Urinary bladder (tissue), 4 donors: Measurements from ENCODE around the gene IL4R. TPM values are rescaled to one million over a fixed set of nuclear protein-coding genes. Genes with fewer than 3 reads are reported as not detected.
A peak's percentile ranks its signal among the peaks of the same experiment; 100 is the strongest.
"Not testable (repeated sequence)": the region's sequence is repeated elsewhere in the genome, so short reads cannot be mapped to it uniquely, and the experiment has no call there.

ENCODE experiments used
- DNase-seq: peaks from one replicate; pipeline ENCODE4 v3.0.0-alpha.2; 2015; ENCODE audit errors: extremely low spot score
- H3K27ac ChIP-seq: one replicate; pipeline ENCODE4 v1.5.1; 2013; ENCODE audit warnings: low read depth, mild to moderate bottlenecking, moderate library complexity
- H3K36me3 ChIP-seq: one replicate; pipeline ENCODE4 v1.6.1; 2013; ENCODE audit warnings: mild to moderate bottlenecking, moderate library complexity; ENCODE audit not compliant: insufficient read depth
- H3K4me1 ChIP-seq: one replicate; pipeline ENCODE4 v1.6.1; 2013; ENCODE audit warnings: mild to moderate bottlenecking, moderate library complexity; ENCODE audit not compliant: insufficient read depth
- H3K4me3 ChIP-seq: one replicate; pipeline ENCODE4 v1.5.1; 2013; ENCODE audit warnings: low read depth, low read length
- WGBS: extraction: QIAGEN DNeasy Blood & Tissue Kit; methylation state at CpG from one replicate; pipeline ENCODE4 v1.1.7; 2013; 5-methylcytosine and 5-hydroxymethylcytosine counted together
- polyA plus RNA-seq: library from polyadenylated mRNA; stranded (reverse); fragments of 200-250 nt; gene quantifications from one replicate; pipeline ENCODE4 v1.2.3, GENCODE V29; 2013
- total RNA-seq: library from RNA; depleted of rRNA; stranded (reverse); fragments of >200 nt; gene quantifications from one replicate; pipeline ENCODE4 v1.2.3, GENCODE V29; 2014
- donor health status: healthy with polysubstance abuse.
- donor health status: healthy.

The IL4R gene
- total and polyA plus RNA-seq, 2 donors = 26.2 to 75.2 TPM

DNA sequence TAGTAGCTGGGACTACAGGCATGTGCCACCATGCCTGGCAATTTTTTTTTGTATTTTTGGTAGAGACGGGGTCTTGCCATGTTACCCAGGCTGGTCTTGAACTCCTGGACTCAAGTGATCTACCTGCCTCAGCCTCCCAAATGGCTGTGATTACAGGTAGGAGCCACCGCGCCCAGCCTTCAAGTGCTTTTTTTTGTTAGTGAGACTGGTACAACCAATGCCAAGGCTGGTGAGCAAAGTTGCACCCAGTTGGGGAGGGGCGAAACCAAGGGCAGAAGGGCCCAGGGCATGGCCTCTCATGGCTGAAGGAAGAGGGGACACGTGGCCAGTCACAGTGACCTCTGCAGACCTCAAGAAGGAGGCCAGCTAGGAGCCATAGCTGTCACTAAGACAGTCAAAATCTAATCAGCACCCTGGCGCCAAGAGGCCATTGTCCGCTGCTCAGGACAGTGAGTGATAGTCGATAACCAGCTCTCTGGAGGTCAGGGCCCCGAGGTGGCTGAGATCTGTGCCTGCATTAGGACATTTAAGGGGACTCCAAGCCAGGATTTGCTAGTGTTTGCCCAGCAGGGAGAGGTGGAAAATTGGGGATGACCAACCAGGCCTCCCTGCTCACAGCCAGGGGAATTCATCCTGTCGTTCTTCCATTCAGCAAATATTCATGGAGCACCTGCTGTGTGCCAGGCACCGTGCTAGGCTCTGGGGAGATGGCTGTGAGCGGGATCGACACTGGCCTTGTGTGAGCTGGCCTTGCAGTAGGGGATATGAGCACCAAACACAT, 10.2 kb downstream of the IL4R start:
- no peaks in the 10 kb centered on the region for H3K4me1 ChIP-seq
- DNase-seq = no peak
- H3K36me3 ChIP-seq = no peaks in the 10 kb centered on the region
- H3K27ac ChIP-seq = no peak overlapping the region
- H3K4me3 ChIP-seq = no peak overlapping the region
- 79% methylated on average over 13 of the region's 13 CpGs for WGBS

DNA sequence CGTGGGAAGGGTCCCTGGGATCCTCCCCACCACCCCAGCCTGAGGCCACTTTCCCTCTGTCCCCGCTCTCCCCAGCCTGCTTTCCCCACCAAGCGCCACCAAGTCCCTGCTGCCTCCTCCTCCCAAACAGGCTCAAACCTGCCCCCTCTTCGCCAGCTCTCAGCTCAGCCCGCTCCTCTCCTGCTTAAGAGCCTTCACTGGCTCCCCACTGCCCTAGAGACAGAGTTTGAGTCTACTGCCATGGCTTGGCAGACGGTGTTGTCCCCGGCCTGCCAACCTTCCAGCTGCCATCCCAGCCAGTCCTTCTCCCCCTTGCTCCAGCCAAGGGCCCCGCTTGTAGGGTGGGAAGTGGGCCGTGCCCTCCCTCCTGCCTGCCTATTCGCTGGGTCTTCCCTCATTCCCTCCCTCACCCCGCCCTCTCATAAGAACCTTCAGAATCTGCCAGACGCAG, 11.1 kb downstream of the IL4R start:
- Histone ChIP-seq H3K4me3 (no peak overlapping the region), H3K36me3 (no peaks in the 10 kb centered on the region), H3K27ac (peak overlapping the region; percentile 19), H3K4me1 (no peaks in the 10 kb centered on the region)
- 72% methylated on average over 12 of the region's 12 CpGs for WGBS
- no peak for DNase-seq

DNA sequence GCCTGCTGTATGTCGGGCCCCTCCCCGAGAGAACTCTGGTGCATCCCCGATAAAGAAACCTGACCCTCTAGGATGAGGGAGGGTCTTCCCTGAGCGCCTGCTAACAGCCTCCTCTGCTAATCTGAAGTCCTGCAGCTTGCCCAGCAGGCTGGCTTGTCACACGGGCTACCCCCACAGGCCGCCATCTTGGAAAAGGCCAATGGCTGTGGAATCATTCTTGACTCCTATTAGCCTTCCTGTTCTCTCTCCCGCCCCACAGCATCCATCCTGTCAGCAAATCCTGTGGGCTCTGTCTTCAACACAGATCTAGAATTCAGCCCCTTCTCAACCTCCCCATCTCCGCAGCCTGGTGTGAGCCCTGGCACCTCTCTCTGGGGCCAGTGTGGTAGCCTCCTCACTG, 12.0 kb downstream of the IL4R start:
- H3K4me1 ChIP-seq = no peaks in the 10 kb centered on the region
- no peak for DNase-seq
- WGBS = 92% methylated on average over 8 of the region's 8 CpGs

DNA sequence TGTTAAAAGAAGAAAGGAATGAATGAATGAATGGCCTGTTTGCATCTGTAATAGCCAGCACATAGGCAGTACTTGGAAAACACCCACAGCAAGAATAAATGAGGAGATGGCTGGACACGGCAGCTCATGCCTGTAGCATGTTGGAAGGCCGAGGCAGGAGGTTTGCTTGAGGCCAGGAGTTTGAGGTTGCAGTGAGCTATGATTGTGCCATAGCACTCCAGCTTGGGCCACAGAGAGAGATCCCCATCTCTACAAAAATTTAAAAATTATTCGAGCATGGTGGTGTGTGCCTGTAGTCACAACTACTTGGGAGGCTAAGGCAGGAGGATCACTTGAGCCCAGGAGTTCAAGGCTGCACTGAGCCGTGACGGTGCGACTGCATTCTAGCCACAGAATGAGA, 12.5 kb downstream of the IL4R start:
- Histone ChIP-seq H3K4me3 (no peak overlapping the region), H3K36me3 (no peaks in the 10 kb centered on the region), H3K27ac (peak overlapping the region; percentile 84), H3K4me1 (no peaks in the 10 kb centered on the region)
- DNase-seq = no peak
- 92% methylated on average over 6 of the region's 6 CpGs for WGBS

More for the DNA sequence above, 12.0 kb downstream of the IL4R start:
- H3K27ac ChIP-seq = peak overlapping the region; percentile 6
- no peaks in the 10 kb centered on the region for H3K36me3 ChIP-seq
- H3K4me3 ChIP-seq = no peak overlapping the region

DNA sequence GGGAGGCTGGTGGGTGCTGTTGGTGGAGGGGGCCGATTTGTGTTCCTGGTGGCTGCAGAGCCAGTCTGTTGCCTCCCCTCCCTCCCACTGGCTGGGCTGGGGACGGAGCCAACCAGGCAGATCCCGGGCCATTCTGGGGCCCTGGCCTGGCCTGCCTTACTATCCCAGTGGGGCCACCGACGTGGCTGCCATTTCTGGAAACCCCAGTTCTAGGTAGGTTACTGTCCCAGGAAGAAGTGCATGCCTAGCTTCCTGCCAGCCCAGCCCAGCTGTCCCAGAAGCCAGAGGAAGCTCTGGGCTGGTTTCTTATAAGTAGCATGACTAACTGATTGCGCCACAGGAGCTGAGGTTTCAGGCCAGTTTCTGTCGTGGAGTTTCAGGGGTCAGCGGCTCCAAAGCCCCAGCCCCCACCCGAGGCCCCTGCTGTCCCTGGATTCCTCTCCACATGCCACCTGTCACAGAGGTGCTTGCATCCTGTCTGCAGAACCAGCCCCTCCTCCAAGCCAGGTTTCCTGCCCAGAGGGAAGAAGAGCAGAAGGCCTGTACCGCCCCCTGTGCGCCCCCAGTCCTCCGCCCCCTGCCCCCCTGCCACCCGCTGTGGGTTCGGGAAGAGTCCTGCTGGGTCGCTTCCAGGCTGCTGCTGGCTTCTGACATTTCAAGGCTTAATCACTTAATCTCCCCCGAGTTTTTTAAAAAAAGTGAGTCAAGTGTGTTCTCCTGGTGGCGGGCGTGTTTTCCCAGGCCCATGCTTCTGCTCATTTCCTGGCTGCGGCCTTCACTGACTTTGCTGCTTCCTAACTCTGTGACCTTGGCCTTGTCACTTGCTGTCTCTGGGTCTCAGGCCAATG, 13.2 kb downstream of the IL4R start:
- Histone ChIP-seq H3K27ac (peak overlapping the region; percentile 85), H3K36me3 (no peaks in the 10 kb centered on the region), H3K4me1 (no peaks in the 10 kb centered on the region), H3K4me3 (no peak overlapping the region)
- WGBS = 7% methylated on average over 19 of the region's 19 CpGs
- no peak for DNase-seq

DNA sequence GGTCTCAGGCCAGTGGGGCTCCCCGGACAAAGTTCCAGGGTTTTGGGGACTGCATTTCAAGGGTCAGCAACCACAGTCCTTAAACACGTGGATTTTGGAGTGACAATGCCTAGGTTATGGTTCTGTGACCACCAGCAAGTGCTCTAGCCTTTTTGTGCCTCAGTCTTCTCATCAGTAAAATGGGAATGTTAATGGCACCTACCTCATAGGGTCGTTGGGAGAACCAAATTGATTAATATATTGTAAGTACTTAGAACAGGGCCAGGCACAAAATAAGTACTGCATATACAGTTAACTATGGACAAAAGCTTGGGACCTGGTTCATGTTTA, 13.8 kb downstream of the IL4R start:
- WGBS = 49% methylated on average over 3 of the region's 3 CpGs
- Histone ChIP-seq H3K36me3 (no peaks in the 10 kb centered on the region), H3K4me3 (no peak overlapping the region), H3K4me1 (no peaks in the 10 kb centered on the region), H3K27ac (peak overlapping the region; percentile 85)
- no peak for DNase-seq

DNA sequence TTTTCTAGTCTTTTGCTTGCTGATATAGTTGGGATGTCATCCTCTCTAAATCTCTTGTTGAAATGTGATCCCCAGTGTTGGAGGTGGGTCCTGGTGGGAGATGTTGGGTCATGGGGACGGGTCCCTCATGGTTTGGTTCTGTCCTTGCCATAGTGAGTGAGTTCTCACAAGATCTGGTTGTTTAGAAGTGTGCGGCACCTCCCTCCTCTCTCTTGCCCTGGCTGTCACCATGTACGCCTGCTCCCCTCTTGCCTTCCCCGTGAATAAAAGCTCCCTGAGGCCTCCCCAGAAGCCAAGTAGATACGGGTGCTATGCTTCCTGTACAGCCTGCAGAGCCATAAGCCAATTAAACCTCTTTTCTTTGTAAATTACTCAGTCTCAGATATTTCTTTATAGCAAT, 15.2 kb downstream of the IL4R start:
- no peak overlapping the region for H3K4me3 ChIP-seq
- WGBS = 77% methylated on average over 5 of the region's 5 CpGs
- no peaks in the 10 kb centered on the region for H3K36me3 ChIP-seq
- DNase-seq = no peak
- H3K4me1 ChIP-seq = no peaks in the 10 kb centered on the region
- no peak overlapping the region for H3K27ac ChIP-seq

DNA sequence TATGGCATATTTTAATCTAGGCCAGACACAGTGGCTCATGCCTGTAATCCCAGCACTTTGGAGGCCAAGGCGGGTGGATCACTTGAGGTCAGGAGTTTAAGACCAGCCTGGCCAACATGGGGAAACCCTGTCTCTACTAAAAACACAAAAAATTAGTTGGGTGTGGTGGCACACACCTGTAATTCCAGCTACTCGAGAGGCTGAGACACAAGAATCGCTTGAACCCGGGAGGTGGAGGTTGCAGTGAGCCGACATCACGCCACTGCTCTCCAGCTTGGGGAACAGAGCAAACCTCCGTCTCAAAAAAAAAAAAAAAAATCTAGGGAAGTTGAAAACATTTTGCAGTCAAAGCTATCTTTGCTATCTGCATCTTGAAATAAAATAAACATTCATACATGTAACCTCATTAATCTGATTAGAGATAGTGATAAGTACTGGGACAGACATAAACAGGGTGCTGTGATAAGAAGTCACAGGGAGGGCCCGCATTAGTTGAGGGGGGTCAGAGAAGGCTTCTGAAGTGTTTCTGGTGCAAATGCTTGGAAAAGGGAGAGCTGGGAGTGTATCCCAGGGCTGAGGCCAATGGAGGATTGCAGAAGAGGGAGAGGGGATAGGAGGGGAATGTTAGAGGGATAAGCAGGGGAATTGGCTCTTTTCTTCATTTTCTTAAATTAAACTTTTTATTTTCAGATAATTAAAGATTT, 15.8 kb downstream of the IL4R start:
- not testable (repeated sequence) for H3K27ac ChIP-seq, H3K36me3 ChIP-seq, H3K4me3 ChIP-seq, DNase-seq, H3K4me1 ChIP-seq
- 26% methylated on average over 8 of the region's 8 CpGs for WGBS

DNA sequence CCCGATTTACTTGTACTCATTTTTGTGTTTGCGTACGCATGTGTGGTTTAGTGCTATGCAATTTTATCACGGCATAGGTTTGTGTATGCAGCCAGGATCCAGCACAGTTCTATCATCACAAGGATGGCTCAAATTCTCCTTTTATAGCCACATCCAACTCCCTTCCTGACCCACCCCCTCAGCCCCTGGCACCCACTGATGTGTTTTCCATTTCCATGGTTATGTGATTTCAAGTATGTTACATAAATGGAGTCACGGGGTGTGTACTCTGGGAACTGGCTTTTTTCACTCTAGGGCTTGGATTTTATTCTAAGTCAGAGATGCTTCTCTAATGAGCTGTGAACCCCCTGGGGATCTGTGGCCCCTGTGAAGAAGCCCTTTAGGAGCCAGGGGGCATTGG, 16.8 kb downstream of the IL4R start:
- no peak overlapping the region for H3K4me3 ChIP-seq
- WGBS = 25% methylated on average over 5 of the region's 5 CpGs
- H3K4me1 ChIP-seq = no peaks in the 10 kb centered on the region

DNA sequence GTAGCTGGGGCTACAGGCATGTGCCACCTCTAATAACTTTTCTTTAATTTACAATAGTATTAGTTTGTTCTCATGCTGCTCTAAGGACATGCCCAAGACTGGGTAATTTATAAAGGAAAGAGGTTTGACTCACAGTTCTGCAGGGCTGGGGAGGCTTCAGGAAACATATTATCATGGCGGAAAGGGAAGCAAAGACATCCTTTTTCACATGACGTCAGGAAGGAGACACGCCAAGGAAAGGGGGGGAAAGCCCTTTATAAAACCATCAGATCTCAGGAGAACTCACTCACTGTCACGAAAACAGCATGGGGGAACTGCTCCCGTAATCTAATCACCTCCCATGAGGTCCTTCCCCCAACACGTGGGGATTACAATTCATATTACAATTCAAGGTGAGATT, 18.3 kb downstream of the IL4R start:
- DNase-seq = no peak
- no peak overlapping the region for H3K27ac ChIP-seq
- no peaks in the 10 kb centered on the region for H3K4me1 ChIP-seq
- 79% methylated on average over 6 of the region's 6 CpGs for WGBS
- H3K4me3 ChIP-seq = no peak overlapping the region
- no peaks in the 10 kb centered on the region for H3K36me3 ChIP-seq

More for the DNA sequence above, 16.8 kb downstream of the IL4R start:
- no peak for DNase-seq
- Histone ChIP-seq H3K27ac (peak overlapping the region; percentile 72), H3K36me3 (no peaks in the 10 kb centered on the region)

DNA sequence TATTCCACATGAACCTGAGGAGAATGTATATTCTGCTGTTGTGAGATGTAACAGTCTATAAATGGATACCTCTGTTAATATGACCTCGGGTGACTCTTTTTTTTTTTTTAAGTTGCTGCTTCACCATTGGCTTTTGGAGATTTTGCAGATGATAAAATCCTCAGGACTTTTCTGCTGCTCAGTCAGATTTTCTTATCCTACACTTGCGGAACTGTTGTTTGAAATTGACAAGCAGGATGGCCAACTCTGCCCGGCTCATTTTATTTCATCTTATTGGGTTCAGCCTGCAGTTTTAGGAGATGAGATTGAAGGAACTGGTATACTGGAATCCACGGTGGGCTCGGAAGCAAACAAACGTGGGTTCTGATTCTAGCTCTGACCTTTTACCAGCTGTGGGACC, 19.3 kb downstream of the IL4R start:
- WGBS = 57% methylated on average over 6 of the region's 6 CpGs
- no peak overlapping the region for H3K27ac ChIP-seq
- H3K4me1 ChIP-seq = no peaks in the 10 kb centered on the region

DNA sequence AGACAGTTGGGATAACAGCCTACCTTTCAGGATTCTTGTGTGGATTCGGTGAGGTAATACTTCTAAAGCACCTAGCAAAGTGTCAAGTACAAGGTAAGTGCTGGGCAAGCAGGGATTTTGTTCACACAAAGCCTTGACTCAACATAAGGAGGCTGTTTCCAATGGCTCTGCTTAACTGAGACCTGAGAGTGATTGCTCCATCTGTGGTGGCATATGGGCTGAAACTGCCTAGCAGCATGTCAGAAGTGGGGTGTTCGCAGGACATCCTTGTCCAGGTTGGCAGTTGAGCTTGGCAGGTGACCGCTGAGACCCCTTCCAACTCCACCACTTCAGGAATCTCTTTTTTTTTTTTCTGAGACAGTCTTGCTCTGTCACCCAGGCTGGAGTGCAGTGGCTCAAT, 19.8 kb downstream of the IL4R start:
- Histone ChIP-seq H3K36me3 (no peaks in the 10 kb centered on the region), H3K27ac (no peak overlapping the region), H3K4me3 (no peak overlapping the region), H3K4me1 (no peaks in the 10 kb centered on the region)
- 90% methylated on average over 3 of the region's 3 CpGs for WGBS
- no peak for DNase-seq

More for the DNA sequence above, 19.3 kb downstream of the IL4R start:
- H3K36me3 ChIP-seq = no peaks in the 10 kb centered on the region
- DNase-seq = no peak
- no peak overlapping the region for H3K4me3 ChIP-seq

DNA sequence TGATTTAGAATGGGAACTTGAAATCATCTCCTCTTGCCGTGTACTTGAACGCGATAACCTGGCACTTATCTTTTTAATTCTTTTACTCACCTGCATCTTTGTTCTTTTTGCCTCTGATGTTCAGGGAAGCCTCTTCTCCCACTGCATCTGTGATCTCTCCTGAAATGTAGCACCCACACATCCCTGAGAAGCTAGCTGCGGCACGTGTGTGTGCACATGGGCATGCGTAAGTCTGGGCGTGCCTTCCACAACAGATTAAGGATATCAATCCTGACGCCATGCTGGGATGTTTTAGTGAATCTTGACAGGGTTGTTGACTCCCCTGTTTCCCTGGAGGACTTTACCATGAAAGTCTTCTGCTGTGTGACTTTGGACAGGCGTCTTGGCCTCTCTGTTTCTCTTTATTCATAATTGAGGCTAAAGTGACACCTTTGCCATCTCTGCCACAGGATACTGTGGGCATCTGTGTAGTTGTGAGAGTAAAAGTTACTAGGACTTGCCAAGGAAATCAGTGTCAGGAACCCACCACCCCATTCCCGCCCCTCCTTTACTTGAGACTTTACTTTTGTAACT, 20.5 kb downstream of the IL4R start:
- H3K4me3 ChIP-seq = no peak overlapping the region
- no peak overlapping the region for H3K27ac ChIP-seq
- H3K4me1 ChIP-seq = no peaks in the 10 kb centered on the region

More for the DNA sequence above, 20.5 kb downstream of the IL4R start:
- no peak for DNase-seq
- peaks cover 1% of the 10 kb centered on the region for H3K36me3 ChIP-seq
- 84% methylated on average over 10 of the region's 10 CpGs for WGBS
